Inflammatory macrophage treated with lipopolysaccharide for 1 hour (primary cell): ENCODE data around the gene IL3RA.
"Not testable (repeated sequence)": the region's sequence is repeated elsewhere in the genome, so short reads cannot be mapped to it uniquely, and the experiment has no call there.

Experiments used
- DNase-seq, 2 donors: peaks; one replicate each; pipeline ENCODE4 v3.0.0-alpha.2; 2020 to 2022

The IL3RA gene

GRCh38 chrX:1336331-1336943 is at the start of gene IL3RA:
Gene IL3RA, plus strand, starts transcription at chrX:1336785. Its CDS starts 4,981 bp downstream, at chrX:1341766.
- peak; percentile 84 to 89 for DNase-seq

- no peak for DNase-seq
Measured at GRCh38 chrX:1289535-1289934, 47.0 kb upstream of the IL3RA start.

- no peak for DNase-seq
Measured at GRCh38 chrX:1291110-1291740, 45.4 kb upstream of the IL3RA start.

- DNase-seq = no peak
Measured at GRCh38 chrX:1292575-1293290, 43.9 kb upstream of the IL3RA start.

- DNase-seq = no peak
Measured at GRCh38 chrX:1294301-1295067, 42.1 kb upstream of the IL3RA start.

GRCh38 chrX:1295550-1295949 is 41.0 kb upstream of the IL3RA start:
- no peak for DNase-seq

- DNase-seq = not testable (repeated sequence)
Measured at GRCh38 chrX:1297591-1297990, 39.0 kb upstream of the IL3RA start.

GRCh38 chrX:1300449-1300848 is 36.1 kb upstream of the IL3RA start:
- DNase-seq = no peak

- DNase-seq = no peak
Measured at GRCh38 chrX:1305411-1305810, 31.2 kb upstream of the IL3RA start.

GRCh38 chrX:1306909-1307625 is 29.5 kb upstream of the IL3RA start:
- DNase-seq = no peak

- DNase-seq = no peak
Measured at GRCh38 chrX:1307626-1308340, 28.8 kb upstream of the IL3RA start.

GRCh38 chrX:1308476-1308875 is 28.1 kb upstream of the IL3RA start:
- DNase-seq = no peak

- not testable (repeated sequence) for DNase-seq
Measured at GRCh38 chrX:1308917-1309316, 27.7 kb upstream of the IL3RA start.

- DNase-seq = no peak
Measured at GRCh38 chrX:1313788-1314187, 22.8 kb upstream of the IL3RA start.

- peak; percentile 97 to 98 for DNase-seq
Measured at GRCh38 chrX:1316527-1316926, 20.1 kb upstream of the IL3RA start.

GRCh38 chrX:1321674-1322073 is 14.9 kb upstream of the IL3RA start:
- peak; percentile 67 for DNase-seq

- DNase-seq = peak; percentile 47 to 58
Measured at GRCh38 chrX:1322393-1322792, 14.2 kb upstream of the IL3RA start.

- DNase-seq = peak; percentile 74 to 76
Measured at GRCh38 chrX:1323315-1323714, 13.3 kb upstream of the IL3RA start.

GRCh38 chrX:1325515-1326116 is 11.0 kb upstream of the IL3RA start:
- DNase-seq = no peak

- peak in 1 of 2 donors; percentile 61 for DNase-seq
Measured at GRCh38 chrX:1327651-1328304, 8.8 kb upstream of the IL3RA start.

GRCh38 chrX:1330605-1331004 is 6.0 kb upstream of the IL3RA start:
- DNase-seq = peak; percentile 44 to 54
